Mesendoderm (in vitro differentiated cells): ENCODE data around the gene GRID2.

Experiments
- DNase-seq: peaks from one replicate; pipeline ENCODE4 v3.0.0; 2013
- H2AK5ac ChIP-seq: 2 replicates; pipeline ENCODE4 v1.6.1; 2013; ENCODE audit warnings: low read length, inconsistent platforms
- H2BK120ac ChIP-seq: 2 replicates; pipeline ENCODE4 v1.6.1; 2013; ENCODE audit warnings: low read depth, mild to moderate bottlenecking, low read length, moderate library complexity, mixed read lengths
- H2BK15ac ChIP-seq: replicated peaks from 2 replicates; pipeline ENCODE4 v1.6.1; 2013; ENCODE audit warnings: low read depth, mild to moderate bottlenecking, moderate library complexity
- H2BK5ac ChIP-seq: 2 replicates; pipeline ENCODE4 v1.6.1; 2013; ENCODE audit warnings: low read length, inconsistent platforms
- H3K18ac ChIP-seq: 2 replicates; pipeline ENCODE4 v1.6.1; 2013; ENCODE audit warnings: mild to moderate bottlenecking, low read length, mixed read lengths
- H3K23ac ChIP-seq: one replicate; pipeline ENCODE4 v1.6.1; 2013; ENCODE audit warnings: low read length
- H3K27ac ChIP-seq: 2 replicates; pipeline ENCODE4 v1.5.1; 2013; ENCODE audit warnings: low read depth, mild to moderate bottlenecking, inconsistent platforms, low read length, moderate library complexity
- H3K27me3 ChIP-seq: 2 replicates; pipeline ENCODE4 v1.6.1; 2013; ENCODE audit warnings: low read length, control low read depth, mild to moderate bottlenecking, inconsistent platforms; ENCODE audit not compliant: insufficient read depth, poor library complexity
- H3K36me3 ChIP-seq: 2 replicates; pipeline ENCODE4 v1.6.1; 2013; ENCODE audit warnings: low read length, inconsistent platforms; ENCODE audit not compliant: control insufficient read depth, insufficient read depth
- H3K4ac ChIP-seq: one replicate; pipeline ENCODE4 v1.6.1; 2013; ENCODE audit warnings: low read depth, mild to moderate bottlenecking, low read length, moderate library complexity
- H3K4me1 ChIP-seq: 2 replicates; pipeline ENCODE4 v1.6.1; 2013; ENCODE audit warnings: low read depth, low read length, inconsistent platforms; ENCODE audit not compliant: control insufficient read depth
- H3K4me2 ChIP-seq: 2 replicates; pipeline ENCODE4 v1.6.1; 2013; ENCODE audit warnings: low read length
- H3K4me3 ChIP-seq: 2 replicates; pipeline ENCODE4 v1.5.1; 2013; ENCODE audit warnings: mild to moderate bottlenecking, low read length
- H3K56ac ChIP-seq: one replicate; pipeline ENCODE4 v1.6.1; 2013; ENCODE audit warnings: low read length
- H3K79me1 ChIP-seq: 2 replicates; pipeline ENCODE4 v1.6.1; 2013; ENCODE audit warnings: low read length, inconsistent platforms
- H3K79me2 ChIP-seq: 2 replicates; pipeline ENCODE4 v1.6.1; 2013; ENCODE audit warnings: mild to moderate bottlenecking, low read length; ENCODE audit not compliant: control insufficient read depth, insufficient read depth
- H3K9ac ChIP-seq: 2 replicates; pipeline ENCODE4 v1.6.1; 2013; ENCODE audit warnings: low read length, inconsistent platforms
- H4K5ac ChIP-seq: one replicate; pipeline ENCODE4 v1.6.1; 2013; ENCODE audit warnings: low read length
- H4K8ac ChIP-seq: one replicate; pipeline ENCODE4 v1.6.1; 2013; ENCODE audit warnings: low read depth, mild to moderate bottlenecking, control low read depth, low read length, moderate library complexity
- WGBS: extraction: QIAGEN DNeasy Blood & Tissue Kit; methylation state at CpG from one replicate; pipeline ENCODE4 v1.1.7; 2013; ENCODE audit warnings: low lambda C conversion rate, missing lambda C conversion rate; ENCODE audit not compliant: insufficient coverage; ENCODE audit errors: extremely low coverage; 5-methylcytosine and 5-hydroxymethylcytosine counted together

GRID2 gene

GRCh38 chr4:93646233-93646930 lies 1342.6 kb downstream of the GRID2 start:
- no peaks in the 10 kb centered on the region for H3K36me3 ChIP-seq
- no peaks in the 10 kb centered on the region for H3K27me3 ChIP-seq

DNA sequence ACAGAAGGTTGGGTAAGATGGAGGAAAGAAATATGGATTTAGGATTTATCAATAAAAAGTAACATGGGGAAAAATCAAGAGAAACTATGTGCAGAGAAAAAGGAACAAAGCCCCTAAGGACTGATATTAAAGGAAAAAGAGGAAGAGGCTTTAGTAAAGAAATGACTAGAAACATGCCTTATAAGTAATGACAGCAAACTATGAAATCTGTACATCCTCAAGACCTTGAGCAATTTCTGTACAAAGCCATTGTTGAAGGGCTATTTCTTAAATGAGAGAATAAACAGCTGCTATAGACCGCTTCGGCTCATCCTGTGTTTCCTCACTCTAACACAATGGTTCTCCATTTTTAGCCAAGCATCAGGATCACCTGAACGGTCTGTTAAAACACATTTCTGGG lies 1344.5 kb downstream of the GRID2 start:
- Histone ChIP-seq H2BK120ac (no peak overlapping the region), H4K8ac (no peak overlapping the region), H4K5ac (no peak overlapping the region), H3K79me2 (no peaks in the 10 kb centered on the region), H3K56ac (no peak overlapping the region), H3K36me3 (no peaks in the 10 kb centered on the region), H3K27me3 (no peaks in the 10 kb centered on the region), H3K4me3 (no peak overlapping the region), H3K4ac (no peak overlapping the region), H3K27ac (no peak overlapping the region), H3K79me1 (no peaks in the 10 kb centered on the region), H3K23ac (no peak overlapping the region), H3K4me1 (no peaks in the 10 kb centered on the region), H3K18ac (no peak overlapping the region), H2BK15ac (no peak overlapping the region), H3K9ac (no peak overlapping the region), H3K4me2 (no peak overlapping the region), H2BK5ac (no peak overlapping the region), H2AK5ac (no peak overlapping the region)
- no CpG with 5 or more reads among the region's 3 CpGs for WGBS
- DNase-seq = no peak

More at GRCh38 chr4:93646233-93646930, 1342.6 kb downstream of the GRID2 start:
- Histone ChIP-seq H3K23ac (no peak overlapping the region), H2BK120ac (no peak overlapping the region), H3K56ac (no peak overlapping the region), H3K4ac (no peak overlapping the region), H3K9ac (no peak overlapping the region), H4K5ac (no peak overlapping the region), H3K79me1 (no peaks in the 10 kb centered on the region), H3K4me3 (no peak overlapping the region), H2AK5ac (no peak overlapping the region), H3K18ac (no peak overlapping the region), H3K79me2 (no peaks in the 10 kb centered on the region), H3K4me2 (no peak overlapping the region), H4K8ac (no peak overlapping the region), H2BK5ac (no peak overlapping the region), H3K4me1 (no peaks in the 10 kb centered on the region), H2BK15ac (no peak overlapping the region), H3K27ac (no peak overlapping the region)
- peak; percentile 42 for DNase-seq

DNA sequence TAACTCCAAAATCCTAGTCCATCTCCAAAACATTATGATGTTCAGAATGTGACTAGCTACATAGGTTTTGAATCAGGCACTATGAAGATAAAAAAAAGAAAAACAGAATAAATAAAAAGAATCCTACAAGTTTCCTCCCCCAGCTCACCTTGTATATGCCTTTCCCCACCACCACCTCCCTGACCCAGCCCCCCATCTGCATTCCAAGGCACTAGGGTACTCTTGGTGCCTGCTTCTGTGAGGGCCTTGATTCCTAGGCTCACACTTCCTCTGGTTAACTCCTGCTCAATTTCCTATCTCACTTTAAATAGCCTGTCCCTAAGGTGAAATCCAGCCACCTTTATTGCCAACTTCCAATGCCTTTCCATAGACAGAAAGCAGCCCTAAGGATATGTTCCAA lies 1346.1 kb downstream of the GRID2 start:
- H3K4me3 ChIP-seq = no peak overlapping the region

DNA sequence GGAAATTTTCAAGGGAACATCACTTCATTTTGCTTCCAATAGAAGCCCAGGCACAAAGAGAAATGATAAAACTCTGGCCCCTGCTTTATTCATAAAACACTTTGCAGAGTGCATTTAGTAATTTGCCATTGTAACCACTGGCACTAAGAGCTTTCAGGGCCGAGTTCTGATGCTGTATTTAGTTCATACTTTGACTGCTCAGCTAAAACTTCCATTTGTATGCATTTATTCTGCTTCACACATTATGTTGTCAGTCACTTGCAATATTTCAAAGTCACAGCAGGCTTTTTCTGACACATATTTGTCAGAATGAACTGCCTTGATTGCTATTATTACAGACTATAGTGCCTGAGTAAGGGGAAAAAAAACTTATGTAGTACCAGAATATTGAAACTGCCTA lies 1350.4 kb downstream of the GRID2 start:
- H2BK15ac ChIP-seq = no peak overlapping the region
- no peak overlapping the region for H3K56ac ChIP-seq
- H3K79me2 ChIP-seq = no peaks in the 10 kb centered on the region
- no peak overlapping the region for H4K8ac ChIP-seq
- H3K4me2 ChIP-seq = no peak overlapping the region
- H3K9ac ChIP-seq = no peak overlapping the region
- no peaks in the 10 kb centered on the region for H3K79me1 ChIP-seq
- H2AK5ac ChIP-seq = no peak overlapping the region
- no peak overlapping the region for H3K18ac ChIP-seq
- no peaks in the 10 kb centered on the region for H3K36me3 ChIP-seq
- no peak overlapping the region for H3K27ac ChIP-seq
- no peak overlapping the region for H2BK120ac ChIP-seq
- no peak overlapping the region for H3K23ac ChIP-seq
- H3K4me3 ChIP-seq = no peak overlapping the region
- H4K5ac ChIP-seq = no peak overlapping the region
- no CpG with 5 or more reads among the region's 1 CpG for WGBS
- no peak overlapping the region for H2BK5ac ChIP-seq
- H3K4me1 ChIP-seq = no peaks in the 10 kb centered on the region
- no peak overlapping the region for H3K4ac ChIP-seq
- DNase-seq = no peak
- H3K27me3 ChIP-seq = no peaks in the 10 kb centered on the region

More for the DNA sequence above, 1346.1 kb downstream of the GRID2 start:
- Histone ChIP-seq H3K4ac (no peak overlapping the region), H4K5ac (no peak overlapping the region), H3K18ac (no peak overlapping the region), H3K4me2 (no peak overlapping the region), H3K27ac (no peak overlapping the region), H2AK5ac (no peak overlapping the region), H2BK15ac (no peak overlapping the region), H2BK120ac (no peak overlapping the region), H3K9ac (no peak overlapping the region), H2BK5ac (no peak overlapping the region), H3K4me1 (no peaks in the 10 kb centered on the region), H3K79me1 (no peaks in the 10 kb centered on the region), H4K8ac (no peak overlapping the region), H3K56ac (no peak overlapping the region), H3K36me3 (no peaks in the 10 kb centered on the region), H3K27me3 (no peaks in the 10 kb centered on the region), H3K23ac (no peak overlapping the region), H3K79me2 (no peaks in the 10 kb centered on the region)
- peak; percentile 53 for DNase-seq

DNA sequence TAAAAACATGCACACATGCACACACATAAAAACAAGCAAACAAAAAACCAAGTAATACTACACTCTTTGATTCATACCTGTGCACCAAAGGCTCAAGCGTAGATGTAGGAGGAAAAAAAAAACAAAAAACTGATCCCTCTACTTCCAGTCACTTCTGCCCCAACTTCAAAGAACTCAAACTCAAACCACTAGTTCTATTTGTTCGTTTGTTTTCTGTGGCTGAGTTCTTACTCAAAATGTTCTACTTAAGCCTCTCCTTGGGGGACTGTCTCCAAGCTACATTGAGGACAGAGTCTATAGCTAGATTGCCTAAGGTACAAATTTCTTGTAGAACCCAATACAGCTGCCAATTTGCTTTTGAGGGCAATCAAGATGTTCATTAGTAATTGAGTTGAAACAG lies 1353.8 kb downstream of the GRID2 start:
- H3K4me2 ChIP-seq = no peak overlapping the region
- no peak overlapping the region for H2BK120ac ChIP-seq
- H3K79me2 ChIP-seq = no peaks in the 10 kb centered on the region
- no peaks in the 10 kb centered on the region for H3K79me1 ChIP-seq
- no peak overlapping the region for H4K8ac ChIP-seq
- H3K27me3 ChIP-seq = no peaks in the 10 kb centered on the region
- H2BK5ac ChIP-seq = no peak overlapping the region
- H2BK15ac ChIP-seq = no peak overlapping the region
- H3K4me1 ChIP-seq = no peaks in the 10 kb centered on the region
- no peaks in the 10 kb centered on the region for H3K36me3 ChIP-seq
- no peak overlapping the region for H3K4me3 ChIP-seq
- H3K23ac ChIP-seq = no peak overlapping the region
- no peak for DNase-seq
- no CpG with 5 or more reads among the region's 2 CpGs for WGBS
- H2AK5ac ChIP-seq = no peak overlapping the region
- H3K9ac ChIP-seq = no peak overlapping the region
- no peak overlapping the region for H3K18ac ChIP-seq
- no peak overlapping the region for H3K27ac ChIP-seq
- H4K5ac ChIP-seq = no peak overlapping the region
- H3K4ac ChIP-seq = no peak overlapping the region
- no peak overlapping the region for H3K56ac ChIP-seq

DNA sequence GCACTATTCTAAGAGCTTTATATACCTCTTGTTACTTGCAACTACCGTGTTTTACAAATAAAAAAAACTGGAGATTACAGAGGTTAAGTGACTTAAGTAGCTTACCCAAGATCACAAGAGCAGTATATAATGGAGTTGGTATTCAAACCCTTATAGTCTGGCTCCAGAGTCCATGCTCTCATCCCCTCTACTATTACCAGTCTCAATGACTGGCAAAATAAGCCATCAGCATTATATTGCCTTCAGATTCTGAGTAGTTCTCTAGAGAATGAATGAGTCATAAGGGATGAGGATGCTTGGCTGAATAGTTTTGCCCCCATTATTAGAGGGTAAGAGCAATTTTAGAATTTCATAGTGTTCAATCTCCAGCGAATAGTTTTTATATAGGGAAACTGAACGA lies 1354.7 kb downstream of the GRID2 start:
- Histone ChIP-seq H3K9ac (no peak overlapping the region), H3K18ac (no peak overlapping the region), H3K36me3 (no peaks in the 10 kb centered on the region), H4K8ac (no peak overlapping the region), H2BK15ac (no peak overlapping the region), H3K4me2 (no peak overlapping the region), H3K79me2 (no peaks in the 10 kb centered on the region), H3K79me1 (no peaks in the 10 kb centered on the region), H3K23ac (no peak overlapping the region), H3K56ac (no peak overlapping the region), H2BK5ac (no peak overlapping the region), H3K27ac (no peak overlapping the region), H3K4me1 (no peaks in the 10 kb centered on the region), H2BK120ac (no peak overlapping the region), H2AK5ac (no peak overlapping the region), H4K5ac (no peak overlapping the region), H3K4me3 (no peak overlapping the region), H3K4ac (no peak overlapping the region), H3K27me3 (no peaks in the 10 kb centered on the region)
- DNase-seq = peak; percentile 47
- WGBS = no CpG with 5 or more reads among the region's 3 CpGs
